SK-N-SH treated with all-trans-retinoic acid at 6 μM for 48 hours (cell line): ENCODE data around the gene LINGO3.

Experiments used
- ATAC-seq: fragments of 200-7000 bp; cut with Tn5 transposase; 3 replicates; pipeline ENCODE4 v1.9.1; 2020; ENCODE audit warnings: mild to moderate bottlenecking, moderate library complexity
- ARNTL ChIP-seq: fragments of 450-650 bp; formaldehyde crosslinking; IDR thresholded peaks from 2 replicates; pipeline ENCODE4 v1.5.0; 2020; ENCODE audit warnings: low read depth, mild to moderate bottlenecking, moderate library complexity, borderline replicate concordance
- BACH2 ChIP-seq: fragments of 250-450 bp; sonication (Bioruptor Pico); IDR thresholded peaks from 2 replicates; pipeline ENCODE4 v1.9.0; 2021; ENCODE audit warnings: mild to moderate bottlenecking, borderline replicate concordance
- CSDC2 ChIP-seq: fragments of 250-450 bp; sonication (Bioruptor Pico); IDR thresholded peaks from 2 replicates; pipeline ENCODE4 v1.5.0; 2020; ENCODE audit warnings: mild to moderate bottlenecking, moderate library complexity
- ESRRG ChIP-seq: fragments of 250-450 bp; sonication (Bioruptor Pico); IDR thresholded peaks from 2 replicates; pipeline ENCODE4 v1.6.1; 2021; ENCODE audit warnings: mild to moderate bottlenecking
- OSR1 ChIP-seq: fragments of 250-450 bp; sonication (Bioruptor Pico); IDR thresholded peaks from 2 replicates; pipeline ENCODE4 v1.8.0; 2022; ENCODE audit warnings: moderate library complexity, mild to moderate bottlenecking, inconsistent platforms
- PPARA ChIP-seq: fragments of 250-450 bp; sonication (Bioruptor Pico); IDR thresholded peaks from 2 replicates; pipeline ENCODE4 v1.5.0; 2020; ENCODE audit warnings: mild to moderate bottlenecking, borderline replicate concordance
- SNAI2 ChIP-seq: fragments of 250-450 bp; sonication (Bioruptor Pico); IDR thresholded peaks from 2 replicates; pipeline ENCODE4 v1.5.0; 2020; ENCODE audit warnings: mild to moderate bottlenecking, moderate library complexity
- TCF4 ChIP-seq: fragments of 250-450 bp; sonication (Bioruptor Pico); IDR thresholded peaks from 2 replicates; pipeline ENCODE4 v1.8.0; 2021; ENCODE audit warnings: mild to moderate bottlenecking, moderate library complexity, borderline replicate concordance
- ZFP3 ChIP-seq: fragments of 250-450 bp; sonication (Bioruptor Pico); IDR thresholded peaks from 2 replicates; pipeline ENCODE4 v1.5.0; 2020; ENCODE audit warnings: mild to moderate bottlenecking, moderate library complexity
- ZFP30 ChIP-seq: fragments of 450-650 bp; formaldehyde crosslinking; IDR thresholded peaks from 2 replicates; pipeline ENCODE4 v1.5.0; 2022; ENCODE audit warnings: mild to moderate bottlenecking, moderate library complexity
- ZNF8 ChIP-seq: fragments of 450-650 bp; formaldehyde crosslinking; IDR thresholded peaks from 2 replicates; pipeline ENCODE4 v1.5.0; 2020; ENCODE audit warnings: mild to moderate bottlenecking, moderate library complexity
- TF ChIP-seq, protein P1 (sequence below): fragments of 250-450 bp; sonication (Bioruptor Pico); IDR thresholded peaks from 2 replicates; pipeline ENCODE4 v1.5.1; 2020; ENCODE audit warnings: low read depth, mild to moderate bottlenecking, moderate library complexity
- TF ChIP-seq, protein P2 (sequence below): fragments of 250-450 bp; sonication (Bioruptor Pico); IDR thresholded peaks from 2 replicates; pipeline ENCODE4 v1.8.0; 2020; ENCODE audit warnings: mild to moderate bottlenecking, moderate library complexity, borderline replicate concordance
- TF ChIP-seq, protein P3 (sequence below): fragments of 250-450 bp; sonication (Bioruptor Pico); IDR thresholded peaks from 2 replicates; pipeline ENCODE4 v1.5.0; 2020; ENCODE audit warnings: mild to moderate bottlenecking, moderate library complexity
- TF ChIP-seq, protein P4 (sequence below): fragments of 250-450 bp; sonication (Bioruptor Pico); IDR thresholded peaks from 2 replicates; pipeline ENCODE4 v1.8.0; 2021; ENCODE audit warnings: low read depth, mild to moderate bottlenecking, moderate library complexity, borderline replicate concordance

The LINGO3 gene

DNA sequence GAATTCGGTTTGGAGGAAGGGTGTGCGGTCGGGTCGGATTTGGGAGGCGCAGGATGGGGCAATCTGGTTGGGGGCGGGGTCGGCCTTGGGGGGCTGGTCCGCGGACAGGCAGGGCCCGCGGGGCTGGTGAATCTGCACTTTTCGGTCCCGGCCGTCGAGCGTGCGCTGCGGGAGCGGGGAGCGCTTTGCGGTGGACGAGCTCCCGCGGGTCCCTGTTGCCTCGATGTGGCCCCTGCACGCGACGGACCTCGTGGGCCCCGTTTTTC is 37.9 kb downstream of the LINGO3 start:
- ATAC-seq: peak; percentile 2; the same call in 1 of the 3 replicates
- no peak for TF ChIP-seq SNAI2 (CRISPR knock-in tag)
- TF ChIP-seq, protein P1, sequence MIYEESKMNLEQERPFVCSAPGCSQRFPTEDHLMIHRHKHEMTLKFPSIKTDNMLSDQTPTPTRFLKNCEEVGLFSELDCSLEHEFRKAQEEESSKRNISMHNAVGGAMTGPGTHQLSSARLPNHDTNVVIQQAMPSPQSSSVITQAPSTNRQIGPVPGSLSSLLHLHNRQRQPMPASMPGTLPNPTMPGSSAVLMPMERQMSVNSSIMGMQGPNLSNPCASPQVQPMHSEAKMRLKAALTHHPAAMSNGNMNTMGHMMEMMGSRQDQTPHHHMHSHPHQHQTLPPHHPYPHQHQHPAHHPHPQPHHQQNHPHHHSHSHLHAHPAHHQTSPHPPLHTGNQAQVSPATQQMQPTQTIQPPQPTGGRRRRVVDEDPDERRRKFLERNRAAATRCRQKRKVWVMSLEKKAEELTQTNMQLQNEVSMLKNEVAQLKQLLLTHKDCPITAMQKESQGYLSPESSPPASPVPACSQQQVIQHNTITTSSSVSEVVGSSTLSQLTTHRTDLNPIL: no peak
- no peak for TF ChIP-seq BACH2 (CRISPR knock-in tag)
- TF ChIP-seq, protein P2, sequence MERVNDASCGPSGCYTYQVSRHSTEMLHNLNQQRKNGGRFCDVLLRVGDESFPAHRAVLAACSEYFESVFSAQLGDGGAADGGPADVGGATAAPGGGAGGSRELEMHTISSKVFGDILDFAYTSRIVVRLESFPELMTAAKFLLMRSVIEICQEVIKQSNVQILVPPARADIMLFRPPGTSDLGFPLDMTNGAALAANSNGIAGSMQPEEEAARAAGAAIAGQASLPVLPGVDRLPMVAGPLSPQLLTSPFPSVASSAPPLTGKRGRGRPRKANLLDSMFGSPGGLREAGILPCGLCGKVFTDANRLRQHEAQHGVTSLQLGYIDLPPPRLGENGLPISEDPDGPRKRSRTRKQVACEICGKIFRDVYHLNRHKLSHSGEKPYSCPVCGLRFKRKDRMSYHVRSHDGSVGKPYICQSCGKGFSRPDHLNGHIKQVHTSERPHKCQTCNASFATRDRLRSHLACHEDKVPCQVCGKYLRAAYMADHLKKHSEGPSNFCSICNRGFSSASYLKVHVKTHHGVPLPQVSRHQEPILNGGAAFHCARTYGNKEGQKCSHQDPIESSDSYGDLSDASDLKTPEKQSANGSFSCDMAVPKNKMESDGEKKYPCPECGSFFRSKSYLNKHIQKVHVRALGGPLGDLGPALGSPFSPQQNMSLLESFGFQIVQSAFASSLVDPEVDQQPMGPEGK (CRISPR knock-in tag): no peak
- no peak for TF ChIP-seq ARNTL (CRISPR knock-in tag)
- no peak for TF ChIP-seq ZFP30 (CRISPR knock-in tag)
- TF ChIP-seq ESRRG (CRISPR knock-in tag): no peak
- no peak for TF ChIP-seq PPARA (CRISPR knock-in tag)
- TF ChIP-seq TCF4 (CRISPR knock-in tag): no peak
- TF ChIP-seq, protein P3, sequence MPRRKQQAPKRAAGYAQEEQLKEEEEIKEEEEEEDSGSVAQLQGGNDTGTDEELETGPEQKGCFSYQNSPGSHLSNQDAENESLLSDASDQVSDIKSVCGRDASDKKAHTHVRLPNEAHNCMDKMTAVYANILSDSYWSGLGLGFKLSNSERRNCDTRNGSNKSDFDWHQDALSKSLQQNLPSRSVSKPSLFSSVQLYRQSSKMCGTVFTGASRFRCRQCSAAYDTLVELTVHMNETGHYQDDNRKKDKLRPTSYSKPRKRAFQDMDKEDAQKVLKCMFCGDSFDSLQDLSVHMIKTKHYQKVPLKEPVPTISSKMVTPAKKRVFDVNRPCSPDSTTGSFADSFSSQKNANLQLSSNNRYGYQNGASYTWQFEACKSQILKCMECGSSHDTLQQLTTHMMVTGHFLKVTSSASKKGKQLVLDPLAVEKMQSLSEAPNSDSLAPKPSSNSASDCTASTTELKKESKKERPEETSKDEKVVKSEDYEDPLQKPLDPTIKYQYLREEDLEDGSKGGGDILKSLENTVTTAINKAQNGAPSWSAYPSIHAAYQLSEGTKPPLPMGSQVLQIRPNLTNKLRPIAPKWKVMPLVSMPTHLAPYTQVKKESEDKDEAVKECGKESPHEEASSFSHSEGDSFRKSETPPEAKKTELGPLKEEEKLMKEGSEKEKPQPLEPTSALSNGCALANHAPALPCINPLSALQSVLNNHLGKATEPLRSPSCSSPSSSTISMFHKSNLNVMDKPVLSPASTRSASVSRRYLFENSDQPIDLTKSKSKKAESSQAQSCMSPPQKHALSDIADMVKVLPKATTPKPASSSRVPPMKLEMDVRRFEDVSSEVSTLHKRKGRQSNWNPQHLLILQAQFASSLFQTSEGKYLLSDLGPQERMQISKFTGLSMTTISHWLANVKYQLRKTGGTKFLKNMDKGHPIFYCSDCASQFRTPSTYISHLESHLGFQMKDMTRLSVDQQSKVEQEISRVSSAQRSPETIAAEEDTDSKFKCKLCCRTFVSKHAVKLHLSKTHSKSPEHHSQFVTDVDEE (CRISPR knock-in tag): no peak
- TF ChIP-seq, protein P4, sequence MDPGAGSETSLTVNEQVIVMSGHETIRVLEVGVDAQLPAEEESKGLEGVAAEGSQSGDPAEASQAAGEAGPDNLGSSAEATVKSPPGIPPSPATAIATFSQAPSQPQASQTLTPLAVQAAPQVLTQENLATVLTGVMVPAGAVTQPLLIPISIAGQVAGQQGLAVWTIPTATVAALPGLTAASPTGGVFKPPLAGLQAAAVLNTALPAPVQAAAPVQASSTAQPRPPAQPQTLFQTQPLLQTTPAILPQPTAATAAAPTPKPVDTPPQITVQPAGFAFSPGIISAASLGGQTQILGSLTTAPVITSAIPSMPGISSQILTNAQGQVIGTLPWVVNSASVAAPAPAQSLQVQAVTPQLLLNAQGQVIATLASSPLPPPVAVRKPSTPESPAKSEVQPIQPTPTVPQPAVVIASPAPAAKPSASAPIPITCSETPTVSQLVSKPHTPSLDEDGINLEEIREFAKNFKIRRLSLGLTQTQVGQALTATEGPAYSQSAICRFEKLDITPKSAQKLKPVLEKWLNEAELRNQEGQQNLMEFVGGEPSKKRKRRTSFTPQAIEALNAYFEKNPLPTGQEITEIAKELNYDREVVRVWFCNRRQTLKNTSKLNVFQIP: no peak

DNA sequence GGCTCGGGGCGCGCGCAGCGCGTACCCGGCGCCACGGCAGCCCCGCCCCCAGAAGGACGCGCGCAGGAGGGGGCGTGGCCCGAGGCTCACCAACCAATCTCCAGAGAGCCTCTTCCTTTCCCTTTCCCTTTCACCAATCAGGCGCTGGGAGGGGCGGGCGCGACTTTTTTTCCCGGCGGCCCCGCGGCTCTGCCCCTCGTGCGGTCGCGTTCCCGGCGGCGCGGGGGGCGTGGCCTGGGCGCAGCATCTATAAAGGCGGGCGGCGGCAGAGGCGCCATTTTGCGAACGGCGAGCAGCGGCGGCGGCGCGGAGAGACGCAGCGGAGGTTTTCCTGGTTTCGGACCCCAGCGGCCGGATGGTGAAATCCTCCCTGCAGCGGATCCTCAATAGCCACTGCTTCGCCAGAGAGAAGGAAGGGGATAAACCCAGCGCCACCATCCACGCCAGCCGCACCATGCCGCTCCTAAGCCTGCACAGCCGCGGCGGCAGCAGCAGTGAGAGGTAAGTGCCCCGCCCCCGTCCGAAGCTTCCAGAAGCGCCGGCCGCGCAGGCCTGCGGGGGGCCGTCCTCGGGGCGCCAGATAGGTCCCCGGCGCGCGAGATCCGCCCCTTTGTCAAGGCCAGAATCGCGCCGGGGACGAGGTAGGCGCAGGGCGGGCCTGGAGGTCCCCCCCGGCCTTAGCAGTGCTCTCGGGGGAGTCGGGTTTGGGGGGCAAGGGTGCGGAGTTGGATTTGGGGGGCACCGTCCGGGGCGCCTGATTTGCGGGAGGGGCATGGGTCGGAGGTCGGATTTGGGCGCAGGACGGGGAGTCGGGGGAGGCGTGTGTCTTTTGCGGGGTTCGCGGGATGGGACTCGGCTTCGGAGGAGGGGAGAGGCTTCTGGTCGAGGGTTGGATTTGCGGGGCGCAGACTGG is 38.5 kb downstream of the LINGO3 start:
- peak; percentile 83 for ATAC-seq
- TF ChIP-seq ZFP3 (CRISPR knock-in tag) (peak; percentile 69; the same call in 1 of the 2 replicates), ZNF8 (CRISPR knock-in tag) (no peak), OSR1 (CRISPR knock-in tag) (0 out of 2 replicates have a peak, but pooled peaks have one; percentile 54), CSDC2 (CRISPR knock-in tag) (peak; percentile 94; the same call in 1 of the 2 replicates), BACH2 (CRISPR knock-in tag) (0 out of 2 replicates have a peak, but pooled peaks have one; percentile 33), SNAI2 (CRISPR knock-in tag) (peak; percentile 95; the same call in 1 of the 2 replicates)
- TF ChIP-seq, protein P2 (CRISPR knock-in tag): no peak
- TF ChIP-seq, protein P3 (CRISPR knock-in tag): peak; percentile 89; the same call in 1 of the 2 replicates
